DMS53 treated with DMSO at 0.1 percent for 48 hours (cell line): ENCODE data around the gene BORCS6.

ENCODE experiments used
- DNase-seq: peaks from one replicate; lab custom pipeline; 2025; ENCODE audit not compliant: unreplicated experiment; lab: John Stamatoyannopoulos, UW

The BORCS6 gene

GRCh38 chr17:8155996-8156245, 34.1 kb downstream of the BORCS6 start:
- no peak for DNase-seq

DNA sequence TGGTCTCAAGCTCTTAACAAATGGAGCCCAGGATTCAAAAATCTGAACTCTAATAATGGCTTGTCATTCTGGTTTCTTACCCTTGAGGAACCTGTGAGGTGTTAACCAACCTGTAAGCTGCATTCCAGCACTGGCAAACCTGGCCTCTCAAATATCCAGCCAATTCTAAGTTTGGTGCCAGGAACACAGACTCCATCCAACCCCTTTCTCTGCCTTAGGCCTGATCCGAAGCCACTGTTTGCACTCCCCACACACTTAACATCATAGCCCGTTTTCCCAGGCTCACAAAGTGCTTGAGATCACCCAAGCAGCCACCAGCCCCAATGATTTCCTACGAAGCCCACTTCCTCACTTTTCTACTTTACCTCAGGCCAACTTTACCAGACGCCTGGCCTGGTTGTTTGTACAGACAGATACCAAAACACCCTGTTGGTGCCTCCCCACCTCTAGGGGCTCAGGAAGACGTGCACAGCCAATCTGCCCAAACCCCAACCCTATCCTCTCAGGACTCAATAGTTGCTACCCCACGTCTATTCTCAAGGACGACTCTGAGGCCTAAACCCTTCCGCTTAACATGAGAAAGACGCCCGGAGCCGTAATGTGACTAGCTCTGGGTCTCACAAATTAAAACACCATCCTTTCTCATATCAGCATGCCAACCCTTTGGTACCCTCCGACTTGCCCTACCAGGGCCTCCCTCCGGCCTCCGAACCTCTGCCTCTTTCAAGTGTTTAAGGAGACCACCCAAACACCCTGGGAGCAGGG, 34.6 kb downstream of the BORCS6 start:
- no peak for DNase-seq

- DNase-seq: no peak
These were observed 35.3 kb downstream of the BORCS6 start for GRCh38 chr17:8154608-8155155.

DNA sequence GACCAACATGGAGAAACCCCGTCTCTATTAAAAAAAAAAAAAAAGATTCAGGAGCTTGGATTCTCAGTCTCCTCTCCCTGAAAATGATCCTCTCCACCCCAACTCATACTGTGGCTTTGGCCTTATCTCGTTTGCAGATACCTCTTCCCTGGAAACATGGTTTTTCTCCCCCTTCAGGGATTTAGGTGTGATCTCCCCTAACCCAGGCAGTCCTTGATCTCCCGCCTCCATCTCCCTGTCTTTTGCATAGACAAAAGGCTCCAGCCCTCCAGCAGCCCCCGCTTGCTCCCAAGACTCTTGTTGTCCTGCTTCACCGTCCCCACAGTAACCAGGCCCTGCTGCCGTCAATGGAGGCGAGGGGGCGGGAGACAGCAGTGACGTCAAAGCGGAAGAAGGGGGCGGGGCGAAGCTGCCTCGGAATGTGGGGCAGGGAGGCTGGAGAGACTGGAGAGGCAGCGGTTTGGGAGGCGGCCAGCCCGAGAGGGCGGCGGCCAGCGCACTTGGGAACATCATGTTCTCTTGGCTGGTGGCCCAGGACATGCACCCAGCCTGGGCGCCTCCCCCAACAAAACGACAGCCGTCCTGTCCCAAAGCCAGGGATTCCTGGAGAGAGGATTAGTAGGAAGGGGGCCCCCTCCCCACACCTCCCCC, 35.9 kb downstream of the BORCS6 start:
- DNase-seq: peak; percentile 56

DNA sequence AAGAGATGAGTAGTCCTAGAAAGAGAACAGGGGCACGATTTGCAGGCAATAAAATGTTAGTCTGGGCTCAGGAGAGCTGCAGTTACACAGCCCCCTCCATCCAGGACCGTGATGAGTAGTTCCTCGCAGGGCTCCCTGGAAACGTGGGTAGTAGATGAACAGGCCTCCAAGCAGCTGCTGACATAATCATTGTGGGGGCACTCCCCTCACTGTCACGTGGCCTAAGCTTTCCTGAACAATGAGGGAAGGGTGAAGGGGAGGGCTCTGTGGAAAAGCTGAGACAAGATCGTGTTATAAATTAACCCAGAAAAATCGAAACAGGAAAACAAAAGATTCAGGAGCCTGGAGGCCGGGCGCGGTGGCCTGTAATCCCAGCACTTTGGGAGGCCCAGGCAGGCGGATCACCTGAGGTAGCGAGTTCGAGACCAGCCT, 36.4 kb downstream of the BORCS6 start:
- peak; percentile 96 for DNase-seq

GRCh38 chr17:8153031-8153451, 36.9 kb downstream of the BORCS6 start:
- DNase-seq: no peak

DNA sequence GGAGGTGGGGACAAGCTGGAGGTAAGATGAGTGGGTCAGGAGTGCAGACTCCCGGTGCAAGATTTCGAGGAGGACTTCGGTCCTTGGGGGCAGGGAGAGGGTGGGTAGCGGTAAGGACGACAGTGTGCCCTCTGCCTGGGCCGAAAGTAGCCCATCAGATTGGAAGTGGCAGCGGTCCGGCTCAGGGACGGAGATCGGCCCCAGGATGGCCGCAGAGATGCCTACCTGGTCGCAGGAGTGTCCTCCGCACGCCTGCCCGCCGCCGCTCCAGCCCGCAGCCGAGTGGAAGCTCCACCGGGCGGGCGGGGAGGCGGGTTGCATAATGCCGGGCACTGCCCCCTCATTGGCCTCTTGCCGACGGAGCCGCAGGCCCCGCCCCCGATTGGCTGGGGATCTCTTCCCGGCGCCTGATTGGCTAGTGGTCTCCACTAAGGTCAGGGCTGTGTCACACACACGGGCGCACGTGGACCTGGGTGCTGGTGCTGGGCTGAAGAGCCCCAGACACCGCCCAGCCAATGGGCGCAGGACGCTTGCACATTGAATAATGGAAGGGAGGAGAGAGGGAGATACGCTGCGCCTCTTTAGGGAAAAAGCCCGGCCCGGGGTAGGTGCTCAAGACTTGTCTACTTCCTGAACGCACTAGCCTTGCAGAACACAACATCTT, 37.7 kb downstream of the BORCS6 start, which contains the start of gene PER1:
TSS of gene PER1 (minus strand) at position 293 of the 664 bp plus-strand sequence. CDS start 1,698 bp downstream, outside the sequence.
- peak; percentile 99 for DNase-seq

DNA sequence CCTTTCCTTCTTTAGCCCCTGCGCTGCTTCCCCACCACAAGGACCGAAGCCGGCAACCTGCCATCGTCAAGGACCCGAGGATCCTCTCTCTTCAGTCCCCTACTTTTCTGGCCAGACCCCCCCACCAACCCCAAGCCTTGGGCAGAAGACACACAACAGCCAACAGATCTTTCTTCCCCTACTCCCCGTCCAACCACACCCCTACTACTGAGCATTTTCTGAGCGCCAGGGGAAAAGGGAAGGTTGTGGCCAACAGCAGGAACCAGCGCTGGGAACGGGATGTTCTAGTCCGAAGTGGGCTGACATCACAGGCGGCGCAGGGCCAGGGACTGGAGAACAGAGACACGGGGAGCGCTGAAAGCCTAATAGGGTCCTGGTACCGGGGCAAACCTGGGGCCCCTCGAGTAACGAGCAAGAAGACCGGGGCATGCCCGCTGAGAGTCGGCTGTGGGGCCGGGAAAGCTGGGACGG, 38.3 kb downstream of the BORCS6 start:
- DNase-seq: peak; percentile 62

- peak; percentile 75 for DNase-seq
These were observed 38.8 kb downstream of the BORCS6 start for GRCh38 chr17:8151120-8151640.

DNA sequence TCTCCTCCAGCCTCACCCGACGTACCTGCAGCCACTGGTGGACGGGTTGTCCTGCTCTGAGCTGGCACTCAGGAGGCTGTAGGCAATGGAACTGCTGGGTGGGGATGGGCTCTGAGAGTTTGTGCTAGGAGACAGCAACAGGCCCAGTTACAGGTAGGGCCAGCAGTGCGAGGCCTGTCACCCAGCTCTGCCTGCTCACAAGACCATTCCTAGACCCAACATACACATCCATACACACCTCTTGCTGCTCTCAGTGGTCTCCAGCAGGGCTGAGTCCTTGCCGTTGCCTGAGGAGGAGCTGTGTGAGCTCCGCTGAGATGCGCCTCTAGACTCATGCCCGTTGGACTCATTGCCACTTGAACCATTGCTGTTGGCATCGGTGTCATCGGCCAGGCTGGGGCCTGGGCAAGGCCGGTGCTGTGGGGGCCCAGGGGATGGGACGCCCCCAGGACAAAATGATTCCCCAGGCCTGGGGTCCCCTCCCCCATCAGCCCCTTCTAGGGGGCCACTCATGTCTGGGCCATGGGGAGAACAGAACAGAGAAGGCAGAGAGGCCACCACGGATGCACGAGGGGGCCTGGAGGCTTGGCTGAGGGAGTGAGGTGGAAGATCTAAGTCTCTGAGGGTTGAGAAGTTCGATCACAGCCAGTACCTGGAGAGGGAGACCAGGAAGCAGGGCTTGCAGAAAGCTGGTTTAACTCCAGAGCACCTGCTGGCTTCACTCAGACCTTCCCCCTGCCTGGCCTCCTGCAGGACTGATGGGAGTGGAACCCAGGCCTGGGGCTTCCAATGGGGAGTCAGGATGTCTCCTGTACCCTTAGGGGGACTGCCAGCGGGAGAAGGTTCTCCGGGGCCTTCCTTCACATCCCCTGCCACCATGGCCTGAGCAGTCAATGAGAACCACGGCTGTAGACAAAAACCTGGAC, 39.5 kb downstream of the BORCS6 start:
- no peak for DNase-seq

DNA sequence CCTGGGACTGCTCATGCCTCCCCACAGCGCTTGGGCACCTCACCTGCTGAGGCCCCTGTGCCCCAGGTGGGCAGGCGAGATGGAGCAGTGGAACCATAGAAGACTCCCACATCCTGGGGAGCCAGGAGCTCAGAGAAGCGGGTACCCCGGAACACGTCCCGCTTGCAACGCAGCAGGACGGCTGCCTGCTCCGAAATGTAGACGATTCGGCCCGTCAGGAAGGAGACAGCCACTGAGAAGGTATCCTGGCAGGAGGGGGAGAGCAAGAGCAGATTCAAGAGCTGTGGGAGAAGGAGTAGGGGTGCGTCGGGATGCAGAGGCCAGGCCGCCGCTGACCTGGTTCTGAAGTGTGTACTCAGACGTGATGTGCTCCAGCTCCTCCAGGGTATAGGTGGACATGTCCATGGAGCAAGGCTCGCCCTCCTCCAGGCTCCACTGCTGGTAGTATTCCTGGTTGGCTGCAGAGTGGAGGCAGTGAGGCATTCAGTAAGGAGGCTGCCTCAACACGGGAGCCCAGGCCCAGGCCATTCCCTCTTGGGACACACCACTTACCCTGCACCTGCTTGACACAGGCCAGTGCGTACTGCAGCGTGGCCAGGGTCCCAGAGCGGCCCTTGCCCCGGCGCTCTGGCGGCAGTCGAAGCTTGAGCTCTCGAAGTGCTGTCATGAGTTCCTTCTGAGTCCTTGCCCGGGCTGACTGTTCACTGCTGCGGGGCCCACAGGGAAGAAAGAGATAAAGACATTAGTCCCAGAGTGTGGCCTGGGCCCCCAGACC, 40.4 kb downstream of the BORCS6 start:
- no peak for DNase-seq

GRCh38 chr17:8148560-8148959, 41.4 kb downstream of the BORCS6 start:
- no peak for DNase-seq

GRCh38 chr17:8147805-8148404, 42.1 kb downstream of the BORCS6 start:
- DNase-seq: no peak

GRCh38 chr17:8147141-8147804, 42.7 kb downstream of the BORCS6 start:
- no peak for DNase-seq

DNA sequence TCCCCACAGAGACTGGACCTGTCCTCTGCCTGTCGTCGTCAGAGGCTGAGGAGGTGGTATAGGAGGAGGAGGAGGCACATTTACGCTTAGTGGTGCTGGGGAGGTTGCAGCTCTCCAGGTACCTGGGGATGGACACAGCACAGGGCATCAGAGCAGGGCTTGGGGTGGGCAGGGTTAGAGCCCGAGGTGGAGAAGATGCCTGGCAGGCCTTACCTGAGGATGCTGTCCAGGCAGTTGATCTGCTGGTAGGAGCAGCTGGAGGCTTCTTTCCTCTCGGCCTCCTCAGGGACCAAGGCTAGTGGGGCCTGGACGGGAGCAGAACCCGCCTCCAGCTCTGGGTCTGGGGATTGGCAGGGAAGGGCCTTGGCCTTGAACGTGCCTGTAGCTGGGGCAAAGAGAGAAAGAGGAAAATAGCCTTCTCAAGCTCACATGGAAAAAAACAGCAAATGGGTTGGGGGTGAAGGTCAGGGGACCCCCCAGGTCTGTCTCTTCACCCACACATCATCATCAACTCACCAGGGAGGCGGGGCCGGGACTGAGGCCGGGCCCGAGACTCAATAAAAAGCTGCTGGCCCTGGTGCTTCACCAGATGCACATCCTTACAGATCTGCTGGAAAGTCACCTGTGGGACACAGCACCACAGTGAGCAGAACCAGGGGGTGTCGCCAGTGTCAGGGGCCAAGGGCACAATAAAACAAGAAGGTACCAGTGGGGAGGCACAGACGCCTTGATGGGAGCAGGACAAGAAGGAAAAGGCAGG, 43.4 kb downstream of the BORCS6 start:
- no peak for DNase-seq

DNA sequence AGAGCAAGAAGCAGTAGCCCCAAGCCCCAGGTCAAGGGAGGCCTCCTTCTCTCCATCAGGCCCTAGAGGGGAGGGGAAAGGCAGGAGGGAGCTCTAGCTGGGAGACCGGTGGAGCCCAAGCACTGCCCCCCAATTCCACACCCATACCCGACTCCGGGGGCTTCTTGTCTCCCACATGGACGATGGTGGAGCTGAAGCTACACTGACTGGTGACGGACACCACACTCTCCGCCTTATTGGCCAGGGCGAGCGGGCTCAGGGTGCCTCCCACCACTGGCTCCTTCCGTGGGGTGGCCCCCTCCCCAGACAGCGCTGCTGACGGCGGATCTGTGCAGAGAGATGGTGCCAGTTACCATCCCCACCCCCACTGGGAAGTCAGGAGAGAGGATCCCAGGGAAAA, 44.2 kb downstream of the BORCS6 start:
- DNase-seq: no peak

- no peak for DNase-seq
These were observed 45.4 kb downstream of the BORCS6 start for GRCh38 chr17:8144401-8145231.
